GM18511 (cell line): Measurements from ENCODE around the gene XYLT1.

ENCODE experiments used
- ATAC-seq: cut with Tn5 transposase; IDR thresholded peaks from one replicate; pipeline ENCODE4 v1.9.1; 2021; ENCODE audit warnings: mild to moderate bottlenecking, moderate library complexity; ENCODE audit not compliant: unreplicated experiment

XYLT1 gene

DNA sequence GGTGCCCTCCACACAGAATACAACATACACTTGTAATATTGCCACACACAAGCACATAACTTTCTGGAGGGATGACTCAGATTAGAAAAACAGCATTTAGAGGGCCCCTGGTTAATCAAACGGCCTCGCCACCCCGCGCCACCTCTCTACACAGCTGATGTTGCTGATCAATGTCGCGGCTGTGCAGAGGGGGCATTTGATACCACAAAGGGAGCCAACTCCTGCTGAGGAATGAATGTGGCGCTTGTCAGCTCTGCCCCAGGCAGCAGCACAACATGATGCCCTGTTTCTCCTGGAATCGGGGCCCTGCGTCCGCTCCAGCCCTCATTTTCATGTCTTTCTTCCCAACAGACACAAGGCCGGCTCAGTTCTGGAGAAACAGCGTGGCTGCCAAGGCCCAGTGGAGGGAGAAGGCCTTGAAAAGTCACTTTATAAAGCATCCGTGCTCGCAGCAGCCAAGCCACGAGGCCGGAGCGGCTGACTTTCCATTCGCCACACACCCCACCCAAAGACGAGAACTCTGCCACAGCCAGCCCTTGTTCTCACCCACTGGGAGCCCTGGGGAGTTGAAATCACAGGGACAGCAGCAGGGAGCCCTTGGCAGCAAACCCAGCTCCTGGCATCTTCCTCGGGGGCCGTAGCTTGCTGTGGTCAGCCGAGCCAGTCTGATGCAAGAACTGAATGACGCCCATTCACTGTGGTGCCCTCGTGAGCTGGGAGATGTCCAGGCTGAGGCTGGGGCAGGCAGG, 65.6 kb downstream of the XYLT1 start:
- ATAC-seq, result no peak

DNA sequence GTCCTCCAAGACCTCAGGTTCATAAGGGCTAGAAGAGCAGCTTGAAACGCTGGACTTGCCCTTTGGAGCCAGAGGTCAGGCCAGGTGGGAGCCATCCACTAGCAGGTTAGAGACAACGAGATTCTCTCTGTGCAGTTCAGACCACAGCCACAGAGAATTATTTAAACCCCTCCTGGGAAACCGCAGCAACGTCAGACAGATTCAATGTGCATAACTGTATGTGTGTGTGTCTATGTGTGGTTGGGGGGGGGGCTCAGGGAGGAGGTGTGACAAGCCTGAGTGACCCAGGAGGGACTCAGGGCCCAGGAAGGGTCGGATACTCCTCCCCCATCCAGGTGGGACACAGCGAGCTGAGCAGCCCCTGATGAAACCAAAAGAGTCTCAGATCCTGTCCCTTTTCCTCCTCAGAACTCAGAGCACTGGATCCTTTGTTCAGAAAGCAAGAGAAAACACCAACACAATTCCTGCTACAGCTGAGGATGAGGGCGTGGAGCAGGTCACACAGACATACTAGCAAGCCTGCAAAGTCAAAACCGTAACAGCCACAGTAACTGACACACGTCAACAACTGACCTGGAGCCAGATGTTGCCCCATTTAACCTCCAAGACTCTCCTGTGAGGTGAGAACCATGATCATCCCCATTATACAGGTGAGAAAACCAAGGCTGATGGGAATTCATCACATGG, 66.8 kb downstream of the XYLT1 start:
- ATAC-seq, result no peak

DNA sequence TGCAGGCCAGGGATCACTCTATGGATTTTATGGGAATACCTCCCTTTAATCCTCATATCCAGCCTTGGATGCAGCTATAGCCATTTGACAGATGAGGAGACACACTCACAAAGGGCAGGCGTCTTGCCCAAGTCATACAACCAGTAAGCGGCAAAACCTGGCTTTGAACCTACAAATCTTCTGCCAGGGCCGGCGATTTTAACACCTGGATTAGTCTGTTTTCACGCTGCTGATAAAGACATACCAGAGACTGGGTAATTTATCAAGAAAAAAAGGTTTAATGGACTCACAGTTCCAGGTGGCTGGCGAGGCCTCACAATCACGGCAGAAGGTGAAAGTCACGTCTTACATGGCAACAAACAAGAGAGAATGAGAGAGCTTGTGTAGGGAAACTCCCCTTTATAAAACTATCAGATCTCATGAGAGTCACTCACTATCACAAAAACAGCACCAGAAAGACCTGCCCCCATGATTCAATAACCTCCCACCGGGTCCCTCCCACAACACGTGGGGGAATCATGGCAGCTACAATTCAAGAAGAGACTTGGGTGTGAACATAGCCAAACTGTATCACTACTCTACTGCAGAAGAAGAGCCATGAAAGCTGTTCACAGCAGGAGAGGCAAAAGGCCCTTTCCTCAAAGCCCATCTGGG, 67.5 kb downstream of the XYLT1 start:
- ATAC-seq, result no peak

DNA sequence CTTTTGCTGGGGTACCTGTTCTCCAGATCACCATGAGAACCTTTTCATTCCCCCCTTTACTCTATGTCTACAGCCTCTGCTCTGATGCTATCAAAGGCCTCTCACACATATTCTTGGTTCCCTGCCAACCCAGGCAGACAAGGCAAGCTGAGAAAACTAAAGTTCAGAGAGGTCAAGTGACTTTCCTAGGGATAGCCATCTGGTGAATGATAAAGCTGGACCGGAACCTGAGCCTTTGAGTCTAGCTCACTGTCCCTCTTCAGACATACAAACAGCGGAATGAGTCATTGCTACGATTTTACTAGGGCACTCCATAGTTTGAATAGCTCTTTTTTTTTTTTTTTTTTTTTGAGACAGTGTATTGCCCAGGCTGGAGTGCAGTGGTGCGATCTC, 73.3 kb downstream of the XYLT1 start:
- no peak for ATAC-seq

DNA sequence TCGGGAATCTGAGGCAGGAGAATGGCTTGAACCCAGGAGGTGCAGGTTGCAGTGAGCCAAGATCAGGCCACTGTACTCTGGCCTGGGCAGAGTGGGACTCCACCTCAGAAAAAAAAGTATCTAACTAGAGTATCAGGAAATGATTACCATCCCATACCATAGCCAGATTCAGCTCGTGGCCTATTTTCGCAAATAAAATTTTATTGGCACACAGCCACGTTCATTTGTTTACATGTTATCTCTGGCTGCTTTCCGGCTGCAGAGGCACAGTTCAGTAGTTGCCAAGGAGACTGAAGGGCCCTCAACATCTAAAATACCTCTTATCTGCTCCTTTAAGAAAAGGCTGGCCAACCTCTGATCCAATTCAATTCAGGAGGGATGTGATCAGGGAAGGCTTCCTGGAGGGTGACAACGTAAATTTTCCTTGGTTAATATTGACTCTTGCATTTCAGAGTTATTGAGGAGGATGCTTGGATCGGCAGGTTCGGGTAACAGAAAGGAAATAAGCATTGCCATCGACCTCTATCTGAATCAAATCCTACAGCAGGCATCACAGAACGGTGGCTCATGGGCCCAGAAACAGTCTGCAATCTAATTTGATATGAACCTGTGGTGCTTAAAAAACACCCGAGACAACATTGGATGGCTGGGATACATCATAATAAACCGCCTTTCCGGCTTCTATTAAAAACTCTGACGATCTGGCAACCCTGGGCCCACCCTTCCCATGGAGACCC, 73.8 kb downstream of the XYLT1 start:
- no peak for ATAC-seq

DNA sequence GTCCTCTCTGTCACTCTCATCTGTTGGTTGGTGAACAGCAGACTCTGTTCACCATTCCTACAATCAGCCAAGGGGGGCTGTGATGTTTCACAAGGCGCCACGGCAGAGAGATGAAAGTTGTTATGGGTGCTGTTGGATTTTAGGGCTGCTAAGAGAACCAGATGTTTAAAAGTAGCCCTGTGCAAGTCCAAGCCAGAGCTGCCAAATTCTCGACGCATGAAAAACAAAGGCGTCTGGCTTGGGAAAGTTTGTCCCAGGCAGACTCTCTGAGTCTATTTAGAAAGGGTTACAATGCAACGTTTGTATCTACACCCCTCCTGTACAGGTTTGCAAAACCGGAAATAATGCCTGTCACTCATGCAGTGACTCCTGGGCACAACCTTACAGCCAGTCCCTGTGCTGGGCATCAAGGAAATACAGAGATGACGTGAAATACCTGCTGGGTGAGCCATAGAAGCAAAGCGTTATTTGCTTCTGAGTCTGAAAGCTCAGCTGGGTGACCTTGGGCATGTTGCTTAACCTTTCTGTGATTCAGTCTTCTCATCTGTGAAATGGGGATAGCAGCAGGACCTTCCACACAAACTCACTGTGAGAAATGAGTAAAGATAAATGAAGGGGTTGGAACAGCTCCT, 74.8 kb downstream of the XYLT1 start:
- no peak for ATAC-seq

DNA sequence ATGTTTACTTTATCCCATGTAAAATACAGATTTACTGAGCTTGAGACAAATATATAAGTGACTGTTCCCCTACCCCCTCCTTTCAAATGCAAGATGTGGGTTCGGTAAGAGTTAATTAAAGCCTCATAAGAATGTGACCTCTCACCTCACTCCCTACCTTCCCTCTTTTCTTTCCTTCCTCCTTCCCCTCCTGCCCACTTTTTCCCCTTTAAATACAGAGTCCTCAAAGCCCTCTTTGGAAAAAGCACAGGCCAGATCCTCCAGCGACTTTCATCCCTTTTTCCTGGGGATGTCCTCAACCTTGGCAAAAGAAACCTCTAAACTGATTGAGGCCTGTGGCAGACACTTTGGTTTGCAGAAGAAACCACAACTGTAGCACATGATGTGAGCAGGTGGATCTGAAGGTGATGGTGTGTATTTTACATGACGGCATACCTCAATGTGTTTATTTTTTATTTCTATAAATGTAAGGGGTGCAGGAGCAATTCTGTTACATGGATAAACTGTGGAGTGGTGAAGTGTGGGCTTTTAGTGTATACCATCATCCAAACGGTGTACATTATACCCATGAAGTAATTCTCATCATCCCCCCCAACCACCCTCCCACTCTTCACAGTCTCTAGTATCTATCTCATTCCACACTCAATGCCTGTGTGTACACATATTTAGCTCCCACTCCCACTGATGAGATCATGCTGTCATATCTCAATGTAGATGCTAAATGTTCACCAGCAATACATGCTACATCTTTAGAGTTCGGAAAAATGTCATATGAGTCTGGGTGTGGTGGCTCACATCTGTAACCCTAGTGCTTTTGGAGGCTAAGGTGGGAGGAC, 77.7 kb downstream of the XYLT1 start:
- ATAC-seq, result no peak

DNA sequence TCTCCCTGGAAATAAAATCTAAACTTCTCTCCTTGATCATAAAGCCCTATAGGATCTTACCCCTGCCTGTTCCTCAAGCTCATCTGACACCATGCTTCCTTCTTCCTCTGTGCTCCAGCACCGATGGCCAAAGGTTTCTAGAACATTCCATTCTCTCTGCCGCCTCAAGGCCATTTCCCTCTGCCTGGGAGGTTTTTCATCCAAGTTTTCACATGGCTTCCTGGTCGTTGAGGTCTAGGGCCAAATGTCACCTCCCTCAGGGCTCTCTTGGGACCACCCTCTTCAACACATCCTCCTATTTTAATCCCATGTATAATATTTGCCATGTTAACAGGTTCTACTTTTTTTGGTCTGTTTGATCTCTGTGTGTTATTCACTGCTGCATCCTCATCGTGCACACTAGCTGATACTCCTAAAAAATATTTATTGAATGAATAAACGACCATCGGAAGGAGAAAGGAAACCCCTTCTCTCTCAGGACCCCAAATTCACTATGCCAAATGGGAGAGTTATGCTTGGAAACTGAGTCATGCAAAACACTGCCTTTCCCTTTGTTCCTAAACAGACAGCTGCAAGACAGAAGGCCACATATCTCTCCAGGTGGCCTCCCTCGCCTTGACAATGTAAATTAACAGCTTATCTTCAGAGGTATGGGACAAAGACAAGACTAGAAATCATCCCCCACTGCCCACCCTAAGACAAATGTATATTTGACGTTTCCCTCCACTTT, 78.5 kb downstream of the XYLT1 start:
- ATAC-seq, result no peak

DNA sequence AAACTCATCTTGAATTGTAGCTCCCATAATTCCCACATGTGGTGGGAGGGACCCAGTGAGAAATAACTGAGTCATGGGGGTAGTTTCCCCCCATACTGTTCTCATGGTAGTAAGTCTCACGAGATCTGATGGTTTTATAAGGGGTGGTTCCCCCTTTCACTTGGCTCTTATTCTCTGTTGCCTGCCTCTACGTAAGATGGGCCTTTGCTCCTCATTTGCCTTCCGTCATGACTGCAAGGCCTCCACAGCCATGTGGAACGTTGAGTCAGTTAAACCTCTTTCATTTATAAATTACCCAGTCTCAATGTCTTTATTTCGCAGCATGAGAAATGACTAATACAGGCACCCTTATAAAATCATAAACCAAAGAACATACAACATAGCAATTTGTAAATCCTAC, 79.0 kb downstream of the XYLT1 start:
- ATAC-seq, result no peak

DNA sequence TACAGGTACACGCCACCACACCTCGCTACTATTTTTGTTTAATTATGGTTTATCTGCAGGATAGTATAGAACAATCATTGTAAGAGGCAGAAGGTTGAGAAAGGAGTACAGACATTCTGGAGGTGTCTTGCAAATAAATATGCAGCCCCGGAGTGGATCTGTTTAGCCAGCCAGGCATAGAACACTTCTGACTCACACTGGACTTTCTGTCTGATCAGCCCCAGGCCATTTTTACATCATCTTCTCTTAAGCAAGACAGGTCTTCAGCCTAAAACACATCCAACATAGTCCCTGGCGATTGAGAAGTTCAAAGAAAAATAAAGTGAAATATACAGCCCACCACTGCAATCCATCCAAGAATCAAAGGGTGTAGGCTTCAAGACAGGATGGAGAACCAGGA, 81.4 kb downstream of the XYLT1 start:
- no peak for ATAC-seq

DNA sequence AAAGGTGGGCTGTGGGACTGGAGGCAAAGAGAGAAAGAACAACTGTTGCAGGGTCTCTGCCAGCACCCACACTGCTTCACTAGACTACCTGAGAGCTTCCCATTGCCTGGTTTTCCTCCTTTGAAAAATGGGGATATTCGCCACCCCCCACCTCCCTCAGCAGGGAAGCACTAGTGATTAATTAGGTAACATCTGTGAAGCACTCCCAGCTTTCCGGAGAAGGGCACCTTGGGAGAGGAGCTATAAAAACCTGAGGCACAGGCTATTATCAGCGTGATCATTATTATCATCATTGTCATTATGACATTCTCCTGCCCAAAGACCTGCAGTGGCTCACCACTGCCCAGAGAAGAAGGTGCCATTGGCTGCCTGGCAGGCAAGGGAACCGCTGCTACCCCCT, 83.5 kb downstream of the XYLT1 start:
- no peak for ATAC-seq

DNA sequence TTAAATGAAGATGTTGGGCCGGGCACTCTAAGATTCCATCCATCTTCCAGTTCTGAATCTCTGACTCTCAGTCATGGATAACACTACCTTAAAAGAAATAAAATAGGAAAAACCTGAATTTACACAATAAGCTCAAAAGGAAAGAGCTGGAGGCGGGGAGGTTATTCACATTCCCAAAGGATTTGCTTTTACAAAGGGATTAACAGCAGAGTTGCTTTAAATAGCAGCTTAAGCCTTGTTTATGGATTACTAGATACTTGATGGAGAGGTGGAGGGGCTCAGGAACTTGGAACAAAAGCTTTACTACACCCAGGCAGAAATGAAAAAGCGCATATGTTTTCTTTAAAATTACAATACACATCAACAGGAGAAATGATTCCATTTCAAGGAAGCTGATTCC, 84.5 kb downstream of the XYLT1 start:
- ATAC-seq, result no peak

DNA sequence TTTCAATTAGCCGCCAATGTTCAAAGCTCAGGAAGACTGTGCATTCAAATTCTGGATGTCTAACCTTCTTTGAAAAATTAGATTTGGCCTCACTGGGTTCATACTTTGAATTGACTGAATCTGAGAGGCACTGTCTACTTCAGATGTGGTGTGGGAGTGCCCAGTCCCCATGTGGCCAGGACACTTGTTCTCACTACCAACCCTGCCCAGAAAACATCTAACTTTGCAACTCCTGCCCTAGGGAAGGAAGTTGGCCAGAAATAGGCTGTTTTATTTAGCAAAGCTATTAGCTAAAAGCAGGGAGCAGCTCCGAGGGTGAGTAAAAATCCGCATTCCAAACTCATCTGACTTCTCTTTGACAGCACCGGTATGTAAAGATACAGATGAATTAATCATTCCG, 86.3 kb downstream of the XYLT1 start:
- no peak for ATAC-seq

DNA sequence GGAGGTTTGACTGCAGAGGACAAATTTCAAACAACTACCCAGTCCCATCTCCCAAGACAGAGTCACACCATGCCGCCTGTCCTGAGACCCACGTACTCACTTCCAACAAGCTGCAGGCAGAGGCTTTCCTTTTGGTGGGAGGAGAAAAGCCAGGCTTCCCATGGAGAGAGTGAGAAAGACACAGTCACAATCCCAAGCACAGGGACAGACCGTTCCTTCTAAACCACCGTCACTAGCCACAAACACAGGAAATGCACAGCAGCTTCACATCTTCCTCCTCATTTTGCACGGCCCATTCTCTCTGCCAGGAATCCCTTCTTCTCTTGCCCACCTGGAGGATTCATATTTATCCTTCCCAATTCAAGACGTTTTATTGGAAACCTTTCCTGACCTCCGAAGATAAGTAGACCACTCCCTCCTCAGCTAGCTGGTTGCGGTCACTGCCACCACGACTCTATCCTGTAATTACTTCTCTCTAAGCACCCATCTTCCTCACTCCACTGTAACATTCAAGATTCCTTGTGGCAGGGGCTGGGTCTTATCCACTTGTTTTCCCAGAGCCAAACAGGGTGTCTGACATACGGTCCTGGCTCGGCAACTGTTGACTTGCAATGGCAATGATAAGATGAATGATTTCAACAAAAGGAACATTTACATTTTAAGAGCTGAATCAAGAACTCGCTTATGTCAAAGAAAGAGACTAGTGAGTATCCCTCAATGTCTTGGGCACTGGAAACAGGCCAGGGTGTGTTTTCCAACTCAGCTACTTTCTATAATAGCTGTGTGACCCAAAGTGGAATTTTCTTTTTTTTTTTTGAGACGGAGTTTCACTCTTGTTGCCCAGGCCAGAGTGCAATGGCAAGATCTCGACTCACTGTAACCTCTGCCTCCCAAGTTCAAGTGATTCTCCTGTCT, 87.6 kb downstream of the XYLT1 start:
- ATAC-seq, result no peak

DNA sequence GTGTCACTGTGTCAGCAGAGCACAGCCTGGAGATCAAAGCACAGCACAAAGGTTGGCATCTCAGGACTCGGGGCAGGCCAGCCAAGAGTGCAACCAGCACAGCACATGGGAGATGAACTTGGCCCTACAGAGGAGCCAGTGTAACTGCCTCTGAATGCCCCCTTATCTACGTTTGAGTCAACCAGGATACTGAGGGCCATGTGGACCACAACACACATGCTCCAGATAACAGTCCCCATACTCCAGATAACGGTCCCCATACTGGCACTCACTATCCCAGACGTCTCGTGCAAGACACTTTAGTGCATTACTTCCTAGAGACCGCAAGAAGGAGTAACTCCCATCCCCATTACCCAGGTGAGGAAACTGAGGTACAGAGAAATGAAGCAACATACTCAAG, 88.2 kb downstream of the XYLT1 start:
- no peak for ATAC-seq

DNA sequence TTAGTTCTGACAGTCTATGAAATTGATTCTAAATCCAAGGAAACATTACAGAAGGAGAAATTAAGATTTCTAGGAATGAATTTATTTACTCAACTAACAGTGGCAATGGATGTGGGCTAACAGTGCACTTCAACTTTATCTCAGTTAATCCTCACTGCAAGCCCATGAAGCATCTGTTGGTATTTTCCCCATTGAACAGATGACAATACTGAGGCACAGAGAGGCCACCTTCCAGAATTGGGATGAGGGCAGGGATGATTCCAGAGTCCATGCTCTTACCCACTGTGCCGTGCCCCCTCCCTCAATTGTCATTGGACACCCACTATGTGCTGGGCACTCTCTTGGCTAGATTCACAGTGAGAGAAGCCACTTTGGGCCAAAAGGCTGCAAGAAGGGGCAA, 89.0 kb downstream of the XYLT1 start:
- ATAC-seq, result no peak

DNA sequence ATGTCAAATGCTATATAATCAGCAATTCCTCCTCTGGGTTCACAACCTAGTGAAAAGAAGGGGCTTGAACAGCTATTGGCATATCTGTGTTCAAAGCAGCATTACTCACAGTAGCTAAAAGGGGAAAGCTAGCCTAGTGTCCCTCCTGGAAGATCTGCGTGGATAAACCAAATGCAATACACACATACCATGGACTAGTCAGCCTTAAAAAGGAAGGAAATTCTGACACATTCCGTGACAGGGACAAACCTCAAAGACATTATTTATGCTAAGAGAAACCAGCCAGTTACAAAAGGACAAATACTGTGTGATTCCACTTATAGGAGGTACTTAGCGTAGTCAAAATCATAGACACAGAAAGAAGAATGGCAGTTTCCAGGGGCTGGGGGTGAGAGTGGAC, 90.1 kb downstream of the XYLT1 start:
- ATAC-seq, result no peak

DNA sequence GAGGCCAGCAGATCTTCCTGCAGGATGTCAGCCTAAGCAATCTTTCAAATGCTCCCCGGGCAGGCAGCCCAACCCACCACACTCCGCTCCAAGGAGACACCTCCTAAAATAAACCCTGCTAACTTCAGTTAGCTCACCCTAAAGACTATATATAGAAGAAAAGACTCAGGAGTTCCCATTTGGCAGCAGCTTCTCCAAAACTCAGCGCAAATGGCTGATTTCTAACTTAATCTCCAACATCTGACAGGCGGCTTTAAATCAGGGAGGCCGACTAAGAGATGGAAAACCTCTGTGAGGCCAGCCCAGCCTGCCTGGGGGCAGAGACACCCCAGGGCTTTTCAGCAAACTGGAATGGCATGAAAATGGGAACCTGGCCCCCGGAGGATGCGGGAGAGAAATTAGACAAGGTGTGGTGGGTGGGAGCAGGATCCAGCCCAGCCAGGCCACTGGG, 91.6 kb downstream of the XYLT1 start:
- no peak for ATAC-seq
